Right lobe of liver (tissue), 4 donors: Measurements from ENCODE around the gene MATN1.

Experiments
- CTCF ChIP-seq, 4 donors: fragments of 200-600 bp in 3 of 4; fragments of 450-650 bp in 1 of 4; IDR thresholded peaks; one replicate each; pipeline versions ENCODE4 v1.5.1 to v1.8.0; 2016 to 2022; ENCODE audit warnings: antibody characterized with exemption in 4 of 4, mild to moderate bottlenecking in 2 of 4
- POLR2A ChIP-seq: fragments of 450-650 bp; IDR thresholded peaks from one replicate; pipeline ENCODE4 v1.6.1; 2017; ENCODE audit warnings: antibody characterized with exemption, mild to moderate bottlenecking
- donor health status: DM: no; HTN: no; CAD: no.
- donor health status: DM: no; HTN: no; CAD: no.
- donor health status: DM: no; HTN: yes; CAD: no.

GRCh38 chr1:30678209-30678608 lies 45.2 kb downstream of the MATN1 start:
- TF ChIP-seq CTCF (IDR thresholded peaks at IDR 0.05) (no peak), POLR2A (no peak)
